ENCODE results near the gene SH3D19. TPM values are rescaled to one million over a fixed set of nuclear protein-coding genes. Genes with fewer than 3 reads are reported as not detected.
A peak's percentile ranks its signal among the peaks of the same experiment; 100 is the strongest.
"Not testable (repeated sequence)": the region's sequence is repeated elsewhere in the genome, so short reads cannot be mapped to it uniquely, and the experiment has no call there.

The SH3D19 gene
- total and polyA plus RNA-seq, 5 donors, result 46.7 to 123 (median 87.5) TPM

DNA sequence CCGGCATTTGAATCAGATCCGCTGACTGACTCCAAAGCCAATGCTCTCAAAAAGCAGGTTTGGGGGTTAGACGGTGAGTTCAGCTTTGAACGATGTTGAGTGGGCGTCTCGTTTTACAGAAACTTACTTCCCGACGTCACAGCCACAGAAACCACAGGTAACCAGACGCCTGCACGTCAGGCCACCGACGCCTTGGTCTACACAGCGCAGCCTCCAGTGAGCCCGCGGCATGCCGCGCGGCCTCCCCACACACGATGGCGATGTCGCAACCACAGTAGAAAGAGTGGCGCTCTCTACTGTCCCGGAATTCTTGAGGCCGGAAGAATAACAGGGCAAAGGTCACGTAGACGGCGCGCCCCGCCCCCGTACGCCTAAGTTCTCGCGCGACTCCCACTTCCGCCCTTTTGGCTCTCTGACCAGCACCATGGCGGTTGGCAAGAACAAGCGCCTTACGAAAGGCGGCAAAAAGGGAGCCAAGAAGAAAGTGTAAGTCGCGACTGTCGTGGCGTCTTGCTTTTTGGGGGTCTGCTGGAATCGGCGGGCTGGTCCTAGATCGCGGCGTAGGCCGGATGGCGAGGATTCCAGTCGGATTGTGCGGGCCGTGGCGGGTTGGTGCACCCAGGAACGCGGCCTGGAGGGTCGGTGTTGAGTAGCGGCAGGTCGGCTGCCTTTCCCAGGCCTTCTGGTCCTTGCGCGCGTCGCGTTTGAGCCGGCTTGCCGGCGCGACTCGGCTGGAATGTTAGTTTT lies 226.0 kb downstream of the SH3D19 start, which contains the start of gene RPS3A:
Gene RPS3A (plus strand): TSS at position 400 of the 747 bp plus-strand sequence. CDS start 25 bp downstream, at position 425.
- intact Hi-C loops (cut with DNase I), result loop anchor here in 1 of 4 donors (5.0 kb wide), 1 partner anchor 82 kb away; the partner anchor contains the start of gene LRBA
- peak within 1 kb of the TSS; percentile 78 for H3K4me3 ChIP-seq (ENCODE audit: low read length)
- no peaks in the 10 kb centered on the region for H3K4me1 ChIP-seq (ENCODE audit: control insufficient read depth, insufficient read depth, low read length)
- 1% methylated on average over 69 of the region's 69 CpGs for WGBS
- no peaks in the 10 kb centered on the region for H3K9me3 ChIP-seq (ENCODE audit: control insufficient read depth, low read length)
- DNase-seq (peak; percentile 95 to 99 (median 98)), ATAC-seq (peak; percentile 94 to 98)
- peak within 1 kb of the TSS; percentile 46 for H3K27ac ChIP-seq (ENCODE audit: low read length)
- H3K27me3 ChIP-seq (ENCODE audit: control insufficient read depth, insufficient read depth), result no peaks in the 10 kb centered on the region

DNA sequence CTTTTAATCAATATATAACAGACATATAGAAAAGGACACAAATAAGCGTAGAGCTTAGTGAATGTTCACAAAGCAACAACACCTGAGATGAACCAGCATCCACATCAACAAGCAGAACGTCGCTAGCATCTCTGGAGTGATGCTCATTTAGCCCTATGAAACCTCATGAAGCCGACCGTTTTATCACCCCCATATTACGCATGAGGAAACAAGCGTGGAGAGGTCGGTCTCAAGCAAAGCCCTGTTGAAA lies 226.5 kb downstream of the SH3D19 start:
- WGBS, result 21% methylated on average over 8 of the region's 8 CpGs
- DNase-seq, result no peak
- H3K9me3 ChIP-seq (ENCODE audit: control insufficient read depth, low read length), result no peaks in the 10 kb centered on the region
- peak overlapping the region; percentile 55 for H3K4me3 ChIP-seq (ENCODE audit: low read length)
- intact Hi-C loops (cut with DNase I), result loop anchor here in 1 of 4 donors (5.0 kb wide), 1 partner anchor 82 kb away; the partner anchor contains the start of gene LRBA
- ATAC-seq, result peak; percentile 22 to 36
- H3K27me3 ChIP-seq (ENCODE audit: control insufficient read depth, insufficient read depth), result no peaks in the 10 kb centered on the region
- H3K4me1 ChIP-seq (ENCODE audit: control insufficient read depth, insufficient read depth, low read length), result no peaks in the 10 kb centered on the region
- peak overlapping the region; percentile 28 for H3K27ac ChIP-seq (ENCODE audit: low read length)

DNA sequence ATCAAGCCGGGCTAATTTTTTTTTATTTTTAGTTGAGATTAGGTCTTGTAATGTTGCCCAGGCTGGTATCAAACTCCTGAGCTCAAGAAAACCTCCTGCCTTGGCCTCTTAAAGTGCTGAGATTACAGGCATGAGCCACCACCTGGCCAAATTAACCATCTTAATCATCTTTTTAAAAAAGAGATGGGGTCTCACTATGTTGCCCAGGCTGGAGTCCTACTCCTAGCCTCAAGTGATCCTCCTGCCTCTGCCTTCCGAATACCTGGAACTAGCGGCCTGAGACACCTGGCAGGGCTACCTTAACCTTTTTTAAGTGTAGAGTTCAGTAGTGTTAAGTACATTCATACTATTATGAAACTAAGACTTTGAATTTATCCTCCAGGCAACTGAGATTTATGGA lies 227.6 kb downstream of the SH3D19 start:
- no peak overlapping the region for H3K27ac ChIP-seq (ENCODE audit: low read length)
- intact Hi-C loops (cut with DNase I), result loop anchor here in 1 of 4 donors (5.0 kb wide), 1 partner anchor 80 kb away; the partner anchor contains the start of gene LRBA
- no peak for ATAC-seq

DNA sequence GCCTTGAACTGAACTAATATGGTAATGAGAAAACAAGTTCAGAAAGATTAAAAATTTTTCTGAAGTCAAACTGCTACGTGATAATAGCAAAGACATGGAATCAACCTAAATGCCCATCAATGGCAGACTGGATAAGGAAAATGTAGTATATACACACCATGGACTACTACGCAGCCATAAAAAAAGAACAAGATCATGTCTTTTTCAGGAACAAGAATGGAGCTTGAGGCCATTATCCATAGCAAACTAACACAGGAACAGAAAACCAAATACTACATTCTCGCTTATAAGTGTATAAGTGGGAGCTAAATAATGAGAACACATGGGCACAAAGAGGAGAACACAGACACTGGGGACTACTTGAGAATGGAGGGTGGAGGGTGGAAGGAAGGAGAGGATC lies 230.3 kb downstream of the SH3D19 start:
- no peak overlapping the region for H3K27ac ChIP-seq (ENCODE audit: low read length)
- no peak overlapping the region for H3K4me3 ChIP-seq (ENCODE audit: low read length)
- DNase-seq (no peak), ATAC-seq (no peak)
- WGBS, result 93% methylated on average over 3 of the region's 3 CpGs
- H3K27me3 ChIP-seq (ENCODE audit: control insufficient read depth, insufficient read depth), result no peaks in the 10 kb centered on the region
- no peaks in the 10 kb centered on the region for H3K9me3 ChIP-seq (ENCODE audit: control insufficient read depth, low read length)
- no peaks in the 10 kb centered on the region for H3K4me1 ChIP-seq (ENCODE audit: control insufficient read depth, insufficient read depth, low read length)
- intact Hi-C loops (cut with DNase I), result loop anchor here in 1 of 4 donors (5.0 kb wide), 1 partner anchor 78 kb away; the partner anchor contains the start of gene LRBA

More for the DNA sequence above, 227.6 kb downstream of the SH3D19 start:
- Histone ChIP-seq H3K9me3 (ENCODE audit: control insufficient read depth, low read length) (no peaks in the 10 kb centered on the region), H3K27me3 (ENCODE audit: control insufficient read depth, insufficient read depth) (no peaks in the 10 kb centered on the region), H3K4me3 (ENCODE audit: low read length) (no peak overlapping the region), H3K4me1 (ENCODE audit: control insufficient read depth, insufficient read depth, low read length) (no peaks in the 10 kb centered on the region)
- WGBS, result 91% methylated on average over 3 of the region's 3 CpGs
- no peak for DNase-seq

DNA sequence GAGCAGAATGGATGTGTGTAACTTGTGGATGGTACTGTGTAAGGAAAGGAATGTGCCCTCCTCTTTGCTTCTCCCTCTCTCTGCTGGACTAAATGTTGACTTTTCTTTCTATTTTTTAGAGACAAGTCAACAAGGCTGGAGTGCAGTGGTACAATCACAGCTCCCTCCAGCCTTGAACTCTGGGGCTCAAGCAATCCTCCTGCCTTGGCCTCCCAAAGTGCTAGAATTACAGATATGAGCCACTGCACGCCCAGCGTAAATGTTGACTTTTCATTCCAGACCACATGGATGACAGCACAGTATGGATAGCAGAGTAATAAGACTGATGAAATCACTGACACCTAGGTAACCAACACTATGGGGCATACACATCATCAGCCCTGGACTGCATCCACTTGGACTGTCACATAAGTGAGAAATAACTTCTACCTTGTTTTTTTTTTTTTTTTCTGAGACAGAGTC lies 231.1 kb downstream of the SH3D19 start:
- Histone ChIP-seq H3K4me1 (ENCODE audit: control insufficient read depth, insufficient read depth, low read length) (no peaks in the 10 kb centered on the region), H3K27me3 (ENCODE audit: control insufficient read depth, insufficient read depth) (no peaks in the 10 kb centered on the region), H3K9me3 (ENCODE audit: control insufficient read depth, low read length) (no peaks in the 10 kb centered on the region), H3K27ac (ENCODE audit: low read length) (no peak overlapping the region), H3K4me3 (ENCODE audit: low read length) (no peak overlapping the region)
- DNase-seq, result no peak
- WGBS, result 74% methylated on average over 2 of the region's 2 CpGs
- intact Hi-C loops (cut with DNase I), result no loop called here
- no peak for ATAC-seq

DNA sequence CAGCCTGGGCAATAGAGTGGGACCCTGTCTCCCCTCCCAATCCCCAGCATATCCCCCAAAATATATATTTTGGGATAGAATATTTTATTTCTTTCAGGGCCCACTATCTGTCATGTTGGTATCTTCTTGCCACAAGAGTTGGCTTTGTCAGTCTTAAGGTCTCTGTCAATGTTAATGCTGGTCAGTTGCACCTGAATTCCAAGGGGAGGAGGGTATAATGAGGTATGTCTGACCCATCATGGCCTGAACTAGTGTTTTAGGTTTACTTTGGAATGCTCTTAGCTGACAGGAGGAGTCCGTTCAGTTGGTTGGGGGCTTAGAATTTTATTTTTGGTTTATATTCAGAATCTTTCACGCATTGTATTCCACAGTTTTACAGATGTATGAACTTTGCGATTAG lies 232.2 kb downstream of the SH3D19 start:
- H3K9me3 ChIP-seq (ENCODE audit: control insufficient read depth, low read length), result no peaks in the 10 kb centered on the region
- intact Hi-C loops (cut with DNase I), result no loop called here
- DNase-seq, result no peak
- H3K27me3 ChIP-seq (ENCODE audit: control insufficient read depth, insufficient read depth), result no peaks in the 10 kb centered on the region
- 65% methylated on average over 3 of the region's 3 CpGs for WGBS
- no peak for ATAC-seq
- H3K27ac ChIP-seq (ENCODE audit: low read length), result no peak overlapping the region
- H3K4me3 ChIP-seq (ENCODE audit: low read length), result no peak overlapping the region
- H3K4me1 ChIP-seq (ENCODE audit: control insufficient read depth, insufficient read depth, low read length), result no peaks in the 10 kb centered on the region

DNA sequence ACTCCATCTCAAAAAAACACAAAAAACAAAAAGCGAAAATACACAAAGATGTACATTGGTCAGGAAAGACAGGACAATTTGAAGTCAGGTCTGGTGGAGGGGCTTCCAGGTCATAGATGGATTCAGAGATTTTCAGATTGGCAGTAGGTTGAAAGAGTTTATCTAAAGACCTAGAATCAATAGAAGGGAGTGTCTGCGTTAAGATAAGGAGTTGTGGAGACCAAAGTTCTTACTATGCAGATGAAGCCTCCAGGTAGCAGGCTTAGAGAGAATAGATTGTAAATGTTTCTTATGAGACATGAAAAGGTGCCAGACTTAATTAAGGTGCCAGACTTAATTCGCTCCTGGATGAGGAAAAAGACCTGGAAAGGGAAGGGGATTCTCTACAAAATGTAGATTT lies 232.9 kb downstream of the SH3D19 start:
- no peaks in the 10 kb centered on the region for H3K27me3 ChIP-seq (ENCODE audit: control insufficient read depth, insufficient read depth)
- DNase-seq, result no peak
- H3K27ac ChIP-seq (ENCODE audit: low read length), result no peak overlapping the region
- no peaks in the 10 kb centered on the region for H3K9me3 ChIP-seq (ENCODE audit: control insufficient read depth, low read length)
- WGBS, result 83% methylated on average over 3 of the region's 3 CpGs
- no peak for ATAC-seq
- intact Hi-C loops (cut with DNase I), result no loop called here
- no peak overlapping the region for H3K4me3 ChIP-seq (ENCODE audit: low read length)
- H3K4me1 ChIP-seq (ENCODE audit: control insufficient read depth, insufficient read depth, low read length), result no peaks in the 10 kb centered on the region

DNA sequence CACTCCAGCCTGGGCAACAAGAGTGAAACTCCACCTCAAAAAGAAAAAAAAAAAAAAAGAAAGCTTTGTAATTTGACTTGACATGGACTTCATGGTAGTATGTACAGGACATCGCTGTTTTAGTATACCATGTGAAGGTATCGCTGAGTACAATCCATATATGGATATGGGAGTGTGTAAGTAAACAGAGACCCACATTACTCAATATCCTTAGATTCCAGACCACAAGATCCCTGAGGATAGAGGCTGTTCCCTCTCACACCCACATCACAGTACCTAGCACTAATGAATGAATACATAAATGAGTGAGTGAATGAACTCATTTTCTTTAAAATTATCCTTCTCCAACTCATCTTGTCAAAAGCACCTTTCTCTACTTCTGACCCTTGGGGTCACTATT lies 234.4 kb downstream of the SH3D19 start:
- Histone ChIP-seq H3K4me1 (ENCODE audit: control insufficient read depth, insufficient read depth, low read length) (no peaks in the 10 kb centered on the region), H3K9me3 (ENCODE audit: control insufficient read depth, low read length) (no peaks in the 10 kb centered on the region), H3K4me3 (ENCODE audit: low read length) (no peak overlapping the region), H3K27me3 (ENCODE audit: control insufficient read depth, insufficient read depth) (no peaks in the 10 kb centered on the region), H3K27ac (ENCODE audit: low read length) (no peak overlapping the region)
- intact Hi-C loops (cut with DNase I), result no loop called here
- 100% methylated on average over 2 of the region's 2 CpGs for whole genome bisulfite sequencing
- DNase-seq (no peak), ATAC-seq (no peak)

DNA sequence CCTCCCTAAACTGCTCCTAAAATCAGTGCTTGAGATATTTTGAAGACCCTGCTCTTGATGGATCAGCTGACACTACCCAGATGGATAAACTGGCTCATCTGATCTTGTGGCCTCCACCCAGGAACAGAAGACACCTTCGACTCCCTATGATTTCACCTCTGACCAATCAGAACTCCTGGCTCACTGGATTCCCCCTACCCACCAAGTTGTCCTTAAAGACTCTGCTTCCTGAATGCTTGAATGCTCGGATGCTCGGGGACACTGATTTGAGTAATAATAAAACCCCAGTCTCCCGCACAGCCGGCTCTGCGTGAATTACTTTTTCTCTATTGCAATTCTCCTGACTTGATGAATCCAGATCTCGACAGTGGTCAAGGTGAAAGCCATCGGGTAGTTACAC lies 237.9 kb downstream of the SH3D19 start:
- Histone ChIP-seq H3K27ac (ENCODE audit: low read length) (no peak overlapping the region), H3K27me3 (ENCODE audit: control insufficient read depth, insufficient read depth) (no peaks in the 10 kb centered on the region), H3K4me1 (ENCODE audit: control insufficient read depth, insufficient read depth, low read length) (no peaks in the 10 kb centered on the region), H3K4me3 (ENCODE audit: low read length) (no peak overlapping the region), H3K9me3 (ENCODE audit: control insufficient read depth, low read length) (no peaks in the 10 kb centered on the region)
- DNase-seq (no peak), ATAC-seq (no peak)
- intact Hi-C loops (cut with DNase I), result no loop called here
- 82% methylated on average over 8 of the region's 8 CpGs for WGBS

DNA sequence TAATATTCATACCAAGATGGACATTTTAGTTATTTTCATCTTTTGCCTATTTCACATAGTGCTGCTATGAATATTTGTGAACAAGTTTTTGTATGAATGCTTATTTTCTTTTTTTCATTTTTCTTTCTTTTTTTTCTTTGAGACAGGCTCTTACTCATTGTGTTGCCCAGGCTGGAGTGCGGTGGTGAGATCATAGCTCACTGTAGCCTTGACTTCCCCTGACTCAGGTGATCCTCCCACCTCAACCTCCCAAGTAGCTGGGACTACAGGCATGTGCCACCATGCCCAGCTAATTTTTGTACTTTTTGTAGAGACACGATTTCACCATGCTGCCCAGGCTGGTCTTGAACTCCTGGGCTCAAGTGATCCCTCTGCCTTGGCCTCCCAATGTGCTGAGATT lies 247.4 kb downstream of the SH3D19 start:
- H3K27ac ChIP-seq (ENCODE audit: low read length); H3K27me3 ChIP-seq (ENCODE audit: control insufficient read depth, insufficient read depth); DNase-seq; H3K4me1 ChIP-seq (ENCODE audit: control insufficient read depth, insufficient read depth, low read length); ATAC-seq; H3K9me3 ChIP-seq (ENCODE audit: control insufficient read depth, low read length); H3K4me3 ChIP-seq (ENCODE audit: low read length); intact Hi-C loops (cut with DNase I): not testable (repeated sequence)
- WGBS, result 84% methylated on average over 2 of the region's 2 CpGs

DNA sequence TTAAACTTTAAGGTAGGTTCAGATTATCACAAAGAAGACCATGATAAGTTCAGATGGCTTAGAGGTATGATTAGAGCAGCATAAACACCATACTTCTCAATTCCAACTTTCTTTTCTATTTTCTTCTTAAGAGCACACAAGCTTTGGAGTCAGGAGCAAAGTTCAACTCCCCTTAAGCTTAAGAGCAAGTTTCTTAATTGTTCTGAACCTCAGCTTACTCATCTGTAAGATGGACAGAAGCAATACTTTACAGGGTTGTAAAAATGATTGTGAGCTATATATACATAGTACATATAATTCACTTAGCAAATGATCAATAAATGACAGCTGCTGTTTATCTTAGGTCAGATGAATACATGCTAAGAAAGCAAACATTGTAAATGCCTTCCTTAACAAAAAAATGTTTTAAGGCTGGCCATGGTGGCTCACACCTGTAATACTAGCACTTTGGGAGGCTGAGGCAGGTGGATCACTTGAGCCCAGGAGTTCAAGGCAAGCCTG lies 250.9 kb downstream of the SH3D19 start:
- no peaks in the 10 kb centered on the region for H3K27me3 ChIP-seq (ENCODE audit: control insufficient read depth, insufficient read depth)
- ATAC-seq (no peak), DNase-seq (no peak)
- H3K9me3 ChIP-seq (ENCODE audit: control insufficient read depth, low read length), result no peaks in the 10 kb centered on the region
- H3K27ac ChIP-seq (ENCODE audit: low read length), result no peak overlapping the region
- intact Hi-C loops (cut with DNase I), result no loop called here
- no peak overlapping the region for H3K4me3 ChIP-seq (ENCODE audit: low read length)
- H3K4me1 ChIP-seq (ENCODE audit: control insufficient read depth, insufficient read depth, low read length), result no peaks in the 10 kb centered on the region
